ENCODE results near the gene ENPP6. TPM values are rescaled to one million over a fixed set of nuclear protein-coding genes. Genes with fewer than 3 reads are reported as not detected.

ENPP6 gene
- total RNA-seq, result not detected in 2 replicates

DNA sequence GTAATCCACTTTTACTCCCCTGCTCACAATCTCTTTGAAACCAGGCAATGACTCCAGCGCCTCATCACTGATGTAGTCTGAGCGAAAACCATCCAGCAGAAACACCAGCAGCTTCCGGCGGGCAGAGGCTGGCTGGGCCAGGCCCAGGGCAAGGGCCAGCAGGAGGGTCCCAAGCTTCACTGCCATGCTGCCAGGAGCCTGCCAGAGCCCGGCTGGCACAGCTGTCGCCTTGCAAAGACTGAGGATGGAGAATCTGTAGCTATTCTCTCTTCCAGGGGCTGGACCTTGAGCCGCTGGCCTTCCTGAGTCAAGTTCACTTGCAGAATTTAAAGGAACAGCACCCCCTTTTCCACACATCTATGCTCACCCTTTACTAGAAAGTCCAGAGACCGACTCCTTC is at the start of gene ENPP6:
Gene ENPP6 (minus strand): TSS at position 240 of the 400 bp plus-strand sequence. CDS start 54 bp downstream, at position 186.

All from epithelial cell of umbilical artery (primary cell).